Central memory CD8-positive, alpha-beta T cell (primary cell): ENCODE results near the gene DNPH1.

Experiments
- ATAC-seq: fragments of 150-1000 bp; cut with Tn5 transposase; replicated peaks from 2 replicates; pipeline ENCODE4 v1.10.0; 2022; ENCODE audit warnings: mild to moderate bottlenecking, moderate FRiP score, moderate number of reproducible peaks; ENCODE audit not compliant: poor library complexity, severe bottlenecking; ENCODE audit errors: extremely low read depth
- DNase-seq, 2 donors: peaks; one replicate each; pipeline ENCODE4 v3.0.0; 2021; ENCODE audit warnings: low spot score in 2 of 2
- H3K27ac Mint-ChIP-seq: one replicate; pipeline ENCODE4 v1.8.0; 2022; ENCODE audit warnings: low read depth, mild to moderate bottlenecking, moderate library complexity, mixed read lengths
- H3K27me3 Mint-ChIP-seq: one replicate; pipeline ENCODE4 v1.8.0; 2022; ENCODE audit warnings: mixed read lengths
- H3K36me3 Mint-ChIP-seq: one replicate; pipeline ENCODE4 v1.8.0; 2022; ENCODE audit warnings: mild to moderate bottlenecking, moderate library complexity, mixed read lengths; ENCODE audit not compliant: insufficient read depth
- H3K4me1 Mint-ChIP-seq: one replicate; pipeline ENCODE4 v1.8.0; 2022; ENCODE audit warnings: mixed read lengths
- H3K4me3 Mint-ChIP-seq: one replicate; pipeline ENCODE4 v1.8.0; 2022; ENCODE audit warnings: mild to moderate bottlenecking, moderate library complexity, mixed read lengths
- H3K9me3 Mint-ChIP-seq: one replicate; pipeline ENCODE4 v1.8.0; 2022; ENCODE audit warnings: mixed read lengths

Gene DNPH1

GRCh38 chr6:43207286-43207685 is 22.0 kb downstream of the DNPH1 start:
- Mint-ChIP-seq H3K4me3 (no peak overlapping the region), H3K27me3 (no peaks in the 10 kb centered on the region), H3K36me3 (peaks cover 11% of the 10 kb centered on the region), H3K9me3 (no peaks in the 10 kb centered on the region), H3K27ac (no peak overlapping the region), H3K4me1 (no peaks in the 10 kb centered on the region)
- ATAC-seq, result no peak
- no peak for DNase-seq

GRCh38 chr6:43205849-43206248 is 23.4 kb downstream of the DNPH1 start:
- no peaks in the 10 kb centered on the region for H3K27me3 Mint-ChIP-seq
- DNase-seq (no peak), ATAC-seq (no peak)
- H3K4me1 Mint-ChIP-seq, result no peaks in the 10 kb centered on the region
- H3K36me3 Mint-ChIP-seq, result peaks cover 9% of the 10 kb centered on the region
- peak overlapping the region; percentile 72 for H3K27ac Mint-ChIP-seq
- no peak overlapping the region for H3K4me3 Mint-ChIP-seq
- H3K9me3 Mint-ChIP-seq, result no peaks in the 10 kb centered on the region

- Mint-ChIP-seq H3K9me3 (no peaks in the 10 kb centered on the region), H3K27ac (no peak overlapping the region), H3K36me3 (peaks cover 10% of the 10 kb centered on the region), H3K27me3 (no peaks in the 10 kb centered on the region), H3K4me3 (no peak overlapping the region), H3K4me1 (no peaks in the 10 kb centered on the region)
- DNase-seq (no peak), ATAC-seq (no peak)
Measured at GRCh38 chr6:43204271-43205105, 24.8 kb downstream of the DNPH1 start.

- no peaks in the 10 kb centered on the region for H3K4me1 Mint-ChIP-seq
- ATAC-seq, result no peak
- H3K9me3 Mint-ChIP-seq, result no peaks in the 10 kb centered on the region
- H3K36me3 Mint-ChIP-seq, result peaks cover 9% of the 10 kb centered on the region
- no peak overlapping the region for H3K27ac Mint-ChIP-seq
- H3K27me3 Mint-ChIP-seq, result no peaks in the 10 kb centered on the region
- DNase-seq, result no peak
- no peak overlapping the region for H3K4me3 Mint-ChIP-seq
Measured at GRCh38 chr6:43203718-43204095, 25.6 kb downstream of the DNPH1 start.

- no peak for DNase-seq
- no peaks in the 10 kb centered on the region for H3K27me3 Mint-ChIP-seq
- H3K36me3 Mint-ChIP-seq, result peaks cover 10% of the 10 kb centered on the region
- no peak overlapping the region for H3K27ac Mint-ChIP-seq
- H3K9me3 Mint-ChIP-seq, result no peaks in the 10 kb centered on the region
- H3K4me1 Mint-ChIP-seq, result no peaks in the 10 kb centered on the region
- no peak overlapping the region for H3K4me3 Mint-ChIP-seq
- no peak for ATAC-seq
Measured at GRCh38 chr6:43203029-43203717, 26.1 kb downstream of the DNPH1 start.

- Mint-ChIP-seq H3K27ac (peak overlapping the region; percentile 63), H3K9me3 (no peaks in the 10 kb centered on the region), H3K4me3 (no peak overlapping the region), H3K36me3 (peaks cover 13% of the 10 kb centered on the region), H3K4me1 (no peaks in the 10 kb centered on the region), H3K27me3 (no peaks in the 10 kb centered on the region)
- no peak for DNase-seq
- ATAC-seq, result no peak
Measured at GRCh38 chr6:43202451-43202850, 26.8 kb downstream of the DNPH1 start.

GRCh38 chr6:43200541-43200940 is 28.7 kb downstream of the DNPH1 start:
- Mint-ChIP-seq H3K9me3 (no peaks in the 10 kb centered on the region), H3K4me3 (no peak overlapping the region), H3K27ac (peak overlapping the region; percentile 52), H3K36me3 (peaks cover 21% of the 10 kb centered on the region), H3K4me1 (no peaks in the 10 kb centered on the region), H3K27me3 (no peaks in the 10 kb centered on the region)
- ATAC-seq (no peak), DNase-seq (no peak)

- Mint-ChIP-seq H3K4me1 (no peaks in the 10 kb centered on the region), H3K9me3 (no peaks in the 10 kb centered on the region), H3K27me3 (no peaks in the 10 kb centered on the region), H3K4me3 (no peak overlapping the region), H3K36me3 (peaks cover 26% of the 10 kb centered on the region), H3K27ac (peak overlapping the region; percentile 52)
- ATAC-seq (no peak), DNase-seq (no peak)
Measured at GRCh38 chr6:43199912-43200311, 29.4 kb downstream of the DNPH1 start.

GRCh38 chr6:43196337-43196736 is 32.9 kb downstream of the DNPH1 start:
- Mint-ChIP-seq H3K36me3 (peaks cover 40% of the 10 kb centered on the region), H3K27ac (no peak overlapping the region), H3K4me1 (no peaks in the 10 kb centered on the region)

GRCh38 chr6:43193929-43194328 is 35.4 kb downstream of the DNPH1 start:
- no peak for DNase-seq
- Mint-ChIP-seq H3K9me3 (no peaks in the 10 kb centered on the region), H3K36me3 (peaks cover 47% of the 10 kb centered on the region), H3K27ac (peak overlapping the region; percentile 79), H3K27me3 (no peaks in the 10 kb centered on the region), H3K4me1 (peaks cover 6% of the 10 kb centered on the region), H3K4me3 (no peak overlapping the region)
- ATAC-seq, result no peak

More at GRCh38 chr6:43196337-43196736, 32.9 kb downstream of the DNPH1 start:
- DNase-seq (no peak), ATAC-seq (no peak)
- H3K27me3 Mint-ChIP-seq, result no peaks in the 10 kb centered on the region
- no peak overlapping the region for H3K4me3 Mint-ChIP-seq
- H3K9me3 Mint-ChIP-seq, result no peaks in the 10 kb centered on the region

- no peak for DNase-seq
- H3K36me3 Mint-ChIP-seq, result peaks cover 52% of the 10 kb centered on the region
- H3K9me3 Mint-ChIP-seq, result no peaks in the 10 kb centered on the region
Measured at GRCh38 chr6:43192911-43193310, 36.4 kb downstream of the DNPH1 start.

GRCh38 chr6:43189776-43190304 is 39.4 kb downstream of the DNPH1 start:
- ATAC-seq, result no peak

More at GRCh38 chr6:43192911-43193310, 36.4 kb downstream of the DNPH1 start:
- H3K27ac Mint-ChIP-seq, result peak overlapping the region; percentile 69
- no peak for ATAC-seq
- peaks cover 12% of the 10 kb centered on the region for H3K4me1 Mint-ChIP-seq
- no peaks in the 10 kb centered on the region for H3K27me3 Mint-ChIP-seq
- no peak overlapping the region for H3K4me3 Mint-ChIP-seq

GRCh38 chr6:43188426-43188825 is 40.9 kb downstream of the DNPH1 start:
- DNase-seq, result no peak
- Mint-ChIP-seq H3K27me3 (no peaks in the 10 kb centered on the region), H3K27ac (no peak overlapping the region), H3K4me1 (peaks cover 32% of the 10 kb centered on the region), H3K36me3 (peaks cover 31% of the 10 kb centered on the region), H3K4me3 (no peak overlapping the region), H3K9me3 (no peaks in the 10 kb centered on the region)
- ATAC-seq, result no peak

More at GRCh38 chr6:43189776-43190304, 39.4 kb downstream of the DNPH1 start:
- no peaks in the 10 kb centered on the region for H3K27me3 Mint-ChIP-seq
- DNase-seq, result no peak
- no peak overlapping the region for H3K27ac Mint-ChIP-seq
- no peak overlapping the region for H3K4me3 Mint-ChIP-seq
- H3K4me1 Mint-ChIP-seq, result peaks cover 19% of the 10 kb centered on the region
- no peaks in the 10 kb centered on the region for H3K9me3 Mint-ChIP-seq
- peaks cover 39% of the 10 kb centered on the region for H3K36me3 Mint-ChIP-seq
